IMR-90 (cell line): ENCODE measurements around the gene APOE. TPM values are rescaled to one million over a fixed set of nuclear protein-coding genes. Genes with fewer than 3 reads are reported as not detected.

ENCODE experiments used
- ATAC-seq: fragments of 200-7000 bp; cut with Tn5 transposase; 2 replicates; pipeline ENCODE4 v1.9.1; 2020; ENCODE audit warnings: low read depth, mild to moderate bottlenecking, moderate library complexity
- Bru-seq: library from RNA; stranded (reverse); fragments of 400-500 nt; gene quantifications from one replicate; lab custom pipeline; 2021; lab: Mats Ljungman, UMichigan
- BruChase-seq, 2 experiments: library from RNA; stranded (reverse); fragments of 400-500 nt; gene quantifications; one replicate each; lab custom pipeline; 2021; lab: Mats Ljungman, UMichigan
- BruUV-seq: library from RNA; stranded (reverse); fragments of 400-500 nt; replicated peaks from 2 replicates; lab custom pipeline; 2021; lab: Mats Ljungman, UMichigan
- CTCF ChIA-PET: fragments of 300-600 bp; formaldehyde crosslinking; extraction: SDS; loops from one replicate; lab custom pipeline; 2021; ENCODE audit warnings: antibody characterized with exemption; lab: Yijun Ruan, JAX
- POLR2A ChIA-PET: fragments of 300-600 bp; sonication (Branson Sonifier 250); formaldehyde crosslinking; loops from one replicate; lab custom pipeline; 2022; ENCODE audit warnings: antibody characterized with exemption; ENCODE audit not compliant: unreplicated experiment; lab: Charles Lee
- DNase-seq: peaks from one replicate; pipeline ENCODE4 v3.0.0; 2013
- H2AFZ ChIP-seq: replicated peaks from 2 replicates; pipeline ENCODE3; 2013; ENCODE audit warnings: low read length, mild to moderate bottlenecking; ENCODE audit not compliant: poor library complexity
- H2AK5ac ChIP-seq: 2 replicates; pipeline ENCODE4 v1.6.1; 2013; ENCODE audit warnings: low read depth, low read length, inconsistent platforms
- H2AK9ac ChIP-seq: replicated peaks from 2 replicates; pipeline ENCODE3; 2013; ENCODE audit warnings: mild to moderate bottlenecking, low read depth, low read length, moderate library complexity; ENCODE audit not compliant: poor library complexity
- H2BK120ac ChIP-seq: 2 replicates; pipeline ENCODE4 v1.6.1; 2013; ENCODE audit warnings: low read depth, low read length, inconsistent platforms
- H2BK15ac ChIP-seq: 3 replicates; pipeline ENCODE4 v1.6.1; 2013; ENCODE audit warnings: low read depth, low read length, inconsistent platforms
- H2BK20ac ChIP-seq: 2 replicates; pipeline ENCODE4 v1.6.1; 2013; ENCODE audit warnings: low read depth, mild to moderate bottlenecking, inconsistent platforms, low read length, moderate library complexity
- H2BK5ac ChIP-seq: 2 replicates; pipeline ENCODE4 v1.6.1; 2013; ENCODE audit warnings: mild to moderate bottlenecking, low read depth, low read length, inconsistent platforms; ENCODE audit not compliant: poor library complexity, severe bottlenecking
- H3K14ac ChIP-seq: replicated peaks from 2 replicates; pipeline ENCODE4 v1.6.1; 2013; ENCODE audit warnings: low read depth, low read length, inconsistent platforms
- H3K18ac ChIP-seq: 2 replicates; pipeline ENCODE4 v1.6.1; 2013; ENCODE audit warnings: low read depth, low read length, control low read depth
- H3K23ac ChIP-seq: 2 replicates; pipeline ENCODE4 v1.6.1; 2013; ENCODE audit warnings: low read depth, low read length, inconsistent platforms
- H3K27ac ChIP-seq: 2 replicates; pipeline ENCODE4 v1.5.1; 2013; ENCODE audit warnings: mild to moderate bottlenecking, control low read depth, low read length; ENCODE audit not compliant: insufficient read depth
- H3K27me3 ChIP-seq: 2 replicates; pipeline ENCODE4 v1.6.1; 2013; ENCODE audit warnings: low read length; ENCODE audit not compliant: control insufficient read depth, insufficient read depth
- H3K36me3 ChIP-seq: 2 replicates; pipeline ENCODE4 v1.6.1; 2013; ENCODE audit warnings: low read length, mixed read lengths; ENCODE audit not compliant: control insufficient read depth, insufficient read depth
- H3K4ac ChIP-seq: 2 replicates; pipeline ENCODE4 v1.6.1; 2013; ENCODE audit warnings: low read depth, low read length, inconsistent platforms
- H3K4me1 ChIP-seq: 2 replicates; pipeline ENCODE4 v1.6.1; 2013; ENCODE audit warnings: low read length, mixed read lengths; ENCODE audit not compliant: control insufficient read depth, insufficient read depth
- H3K4me2 ChIP-seq: 2 replicates; pipeline ENCODE4 v1.6.1; 2013; ENCODE audit warnings: low read depth, mild to moderate bottlenecking, control low read depth, low read length, moderate library complexity
- H3K4me3 ChIP-seq: 2 replicates; pipeline ENCODE4 v1.5.1; 2013; ENCODE audit warnings: low read depth, mild to moderate bottlenecking, control low read depth, low read length, moderate library complexity; ENCODE audit not compliant: insufficient read depth
- H3K56ac ChIP-seq: 2 replicates; pipeline ENCODE4 v1.6.1; 2013; ENCODE audit warnings: low read length, inconsistent platforms; ENCODE audit not compliant: insufficient read depth; ENCODE audit errors: extremely low read depth
- H3K79me1 ChIP-seq, 2 experiments: 2 replicates each; pipeline ENCODE4 v1.6.1; 2013; ENCODE audit warnings: low read length in 2 of 2, inconsistent platforms in 1 of 2, low read depth in 1 of 2
- H3K9ac ChIP-seq: 2 replicates; pipeline ENCODE4 v1.6.1; 2013; ENCODE audit warnings: low read depth, low read length, control low read depth
- H3K9me1 ChIP-seq: 2 replicates; pipeline ENCODE4 v1.6.1; 2013; ENCODE audit warnings: low read length, inconsistent platforms; ENCODE audit not compliant: insufficient read depth
- H3K9me3 ChIP-seq: 2 replicates; pipeline ENCODE4 v1.6.1; 2013; ENCODE audit warnings: low read length; ENCODE audit not compliant: control insufficient read depth, insufficient read depth
- H4K20me1 ChIP-seq: 2 replicates; pipeline ENCODE4 v1.6.1; 2013; ENCODE audit warnings: low read length, inconsistent platforms; ENCODE audit not compliant: insufficient read depth
- H4K5ac ChIP-seq: 2 replicates; pipeline ENCODE4 v1.6.1; 2013; ENCODE audit warnings: mild to moderate bottlenecking, low read depth, low read length, control low read depth
- H4K8ac ChIP-seq, 2 experiments: 2 replicates each; pipeline ENCODE4 v1.6.1; 2013; ENCODE audit warnings: low read depth in 2 of 2, low read length in 2 of 2, control low read depth in 1 of 2, inconsistent platforms in 1 of 2
- H4K91ac ChIP-seq: 2 replicates; pipeline ENCODE4 v1.6.1; 2013; ENCODE audit warnings: low read depth, low read length, inconsistent platforms; ENCODE audit not compliant: insufficient read depth
- CHD1 ChIP-seq: IDR thresholded peaks from 2 replicates; pipeline ENCODE4 v1.6.1; 2012; ENCODE audit warnings: low read depth, low read length, improper control_type of control experiment
- POLR2A ChIP-seq: IDR thresholded peaks from 2 replicates; pipeline ENCODE4 v1.6.1; 2012; ENCODE audit warnings: mild to moderate bottlenecking, low read depth, low read length
- USF2 ChIP-seq: fragments of 150-350 bp; IDR thresholded peaks from 2 replicates; pipeline ENCODE4 v1.6.1; 2017; ENCODE audit warnings: mild to moderate bottlenecking, antibody characterized with exemption, low read length, low read depth
- WGBS, 2 experiments: methylation state at CpG; one replicate each; pipeline versions ENCODE4 v1.1.5 to v1.1.7; 2013; ENCODE audit warnings: missing lambda C conversion rate in 2 of 2; ENCODE audit not compliant: insufficient read length in 1 of 2; ENCODE audit errors: extremely low coverage in 2 of 2; 5-methylcytosine and 5-hydroxymethylcytosine counted together
- dilution Hi-C: fragments of 300-500 bp; cut with HindIII; formaldehyde crosslinking; loops from one replicate; pipeline ENCODE4 v1.14.3; 2018; ENCODE audit warnings: low sequenced_read_pairs; ENCODE audit not compliant: unreplicated experiment
- in situ Hi-C: fragments of 300-500 bp; cut with MboI; formaldehyde crosslinking; loops from 3 replicates; pipeline ENCODE4 v1.14.3; 2019; ENCODE audit warnings: low sequenced_read_pairs, inconsistent platforms, mixed read lengths
- intact Hi-C: fragments of 100-400 bp; cut with micrococcal nuclease; formaldehyde crosslinking; loops from 2 replicates; pipeline ENCODE4 v1.10.0; 2022
- long read RNA-seq: library from polyadenylated mRNA; unstranded; transcript quantifications from one replicate; pipeline ENCODE4 v2.0.0, GENCODE V29; 2021; ENCODE audit not compliant: unreplicated experiment
- polyA plus RNA-seq, 3 experiments: library from polyadenylated mRNA; depleted of rRNA; stranded (reverse); fragments of >200 nt; gene quantifications; 2 replicates each; pipeline ENCODE4 v1.2.3, GENCODE V29; 2012; ENCODE audit warnings: low replicate concordance in 1 of 3
- total RNA-seq: library from RNA; depleted of rRNA; stranded (reverse); fragments of >200 nt; gene quantifications from 2 replicates; pipeline ENCODE4 v1.2.3, GENCODE V29; 2012; rRNA removed

APOE gene
- 0.18 TPM in 1 of 2 replicates, not detected in the other for total RNA-seq
- polyA plus RNA-seq (2012; rRNA removed): 2.0 and 2.5 TPM in 2 replicates
- 5.1 and 12.1 TPM in 2 replicates for polyA plus RNA-seq (2012; cell fraction: cytosol; rRNA removed)
- 6.2 and 7.9 TPM in 2 replicates for polyA plus RNA-seq (2012; cell fraction: nucleus; rRNA removed; ENCODE audit: low replicate concordance)
- percentile 42 among the genes with signal in this experiment for Bru-seq, nascent RNA
- BruChase-seq, experiment 1, labeled RNA remaining after a 6-hour chase: percentile 43 among the genes with signal in this experiment
- BruChase-seq, experiment 2, labeled RNA remaining after a 2-hour chase: percentile 37 among the genes with signal in this experiment
- long read RNA-seq, transcript APOE-201 (4 exons, 1,208 nt): major isoform, 12 of 13 reads
- long read RNA-seq, partial matches to known transcripts: 0 of 13 reads
- long read RNA-seq, other reads (novel, unspliced or antisense): 0 of 13 reads

- BruUV-seq: no TSS peak
- Histone ChIP-seq H2BK5ac (no peak within 1 kb of the TSS), H4K5ac (peak within 1 kb of the TSS; percentile 26), H4K91ac (no peak within 1 kb of the TSS), H3K18ac (no peak within 1 kb of the TSS; the same call in 1 of the 2 replicates), H3K23ac (peak within 1 kb of the TSS; percentile 38), H3K9ac (0 out of 2 replicates have a peak within 1 kb of the TSS, but pooled peaks have one; percentile 4), H2AFZ (peak within 1 kb of the TSS; percentile 82), H3K4me2 (peak within 1 kb of the TSS; percentile 82), H3K4ac (0 out of 2 replicates have a peak within 1 kb of the TSS, but pooled peaks have one; percentile 21), H3K79me1 (no peaks in the 10 kb centered on the region; a peak in 1 of 4 replicates), H4K8ac (peak within 1 kb of the TSS in 1 of 2 experiments; percentile 26; a peak in 1 of 4 replicates), H2AK9ac (peak within 1 kb of the TSS; percentile 55), H3K9me1 (no peaks in the 10 kb centered on the region), H3K27ac (no peak within 1 kb of the TSS), H3K14ac (no peak within 1 kb of the TSS; the same call in 1 of the 2 replicates), H2AK5ac (0 out of 2 replicates have a peak within 1 kb of the TSS, but pooled peaks have one; percentile 4), H3K4me3 (peak within 1 kb of the TSS; percentile 22), H3K36me3 (peaks cover 13% of the 10 kb centered on the region), H2BK15ac (no peak within 1 kb of the TSS), H3K56ac (no peak within 1 kb of the TSS), H3K27me3 (peaks cover 8% of the 10 kb centered on the region), H3K9me3 (no peaks in the 10 kb centered on the region), H4K20me1 (peaks cover 4% of the 10 kb centered on the region; the same call in 1 of the 2 replicates), H2BK20ac (0 out of 2 replicates have a peak within 1 kb of the TSS, but pooled peaks have one; percentile 5), H3K4me1 (peaks cover 3% of the 10 kb centered on the region; the same call in 1 of the 2 replicates), H2BK120ac (no peak within 1 kb of the TSS)
- in situ Hi-C loops (no loop called here), intact Hi-C loops (no loop called here), dilution Hi-C loops (no loop called here)
- ChIA-PET POLR2A (interaction anchor here (0.7 kb wide), 1 partner anchor 57 kb away, joined by 10 read pairs; no protein-coding TSS in a partner anchor), CTCF (interaction anchor here (0.5 to 0.8 kb wide), 2 partner anchors 49 to 465 kb away, joined by 3 to 9 read pairs; no protein-coding TSS in a partner anchor)
- peak; percentile 32 for ATAC-seq
- no CpG with 5 or more reads among the region's 20 CpGs for WGBS, 2 experiments
- DNase-seq: no peak
- 0 out of 2 replicates have a peak, but pooled peaks have one; percentile 22 for TF ChIP-seq POLR2A
- no peak for TF ChIP-seq USF2
- no peak for TF ChIP-seq CHD1
Measured at GRCh38 chr19:44905437-44906160, at the start of gene APOE. Gene APOE (plus strand): TSS chr19:44905796. CDS start chr19:44906625, 829 bp downstream.
